IPS-18a (cell line): Measurements from ENCODE around the gene MTAP.

ENCODE experiments used
- H3K27ac ChIP-seq: one replicate; pipeline ENCODE4 v1.5.1; 2013; ENCODE audit warnings: low read length
- H3K27me3 ChIP-seq: one replicate; pipeline ENCODE4 v1.6.1; 2013; ENCODE audit warnings: mild to moderate bottlenecking, low read length; ENCODE audit not compliant: control insufficient read depth, insufficient read depth
- H3K36me3 ChIP-seq: one replicate; pipeline ENCODE4 v1.6.1; 2013; ENCODE audit warnings: low read depth, low read length; ENCODE audit not compliant: control insufficient read depth
- H3K4me1 ChIP-seq: one replicate; pipeline ENCODE4 v1.6.1; 2013; ENCODE audit warnings: low read depth, low read length; ENCODE audit not compliant: control insufficient read depth
- H3K4me3 ChIP-seq: one replicate; pipeline ENCODE4 v1.5.1; 2013; ENCODE audit warnings: low read length
- H3K9ac ChIP-seq: one replicate; pipeline ENCODE4 v1.6.1; 2013; ENCODE audit warnings: mild to moderate bottlenecking, low read length, moderate library complexity
- H3K9me3 ChIP-seq: one replicate; pipeline ENCODE4 v1.6.1; 2013; ENCODE audit warnings: low read depth, low read length; ENCODE audit not compliant: control insufficient read depth

The MTAP gene

GRCh38 chr9:21830589-21830988 lies 28.2 kb downstream of the MTAP start:
- Histone ChIP-seq H3K4me1 (no peaks in the 10 kb centered on the region), H3K27me3 (no peaks in the 10 kb centered on the region), H3K36me3 (peaks cover 86% of the 10 kb centered on the region), H3K27ac (no peak overlapping the region), H3K9ac (no peak overlapping the region), H3K4me3 (no peak overlapping the region), H3K9me3 (no peaks in the 10 kb centered on the region)

GRCh38 chr9:21831841-21832509 lies 29.5 kb downstream of the MTAP start:
- Histone ChIP-seq H3K27ac (no peak overlapping the region), H3K4me3 (no peak overlapping the region), H3K36me3 (peaks cover 83% of the 10 kb centered on the region), H3K4me1 (no peaks in the 10 kb centered on the region), H3K27me3 (no peaks in the 10 kb centered on the region), H3K9me3 (no peaks in the 10 kb centered on the region), H3K9ac (no peak overlapping the region)

GRCh38 chr9:21833090-21833801 lies 30.8 kb downstream of the MTAP start:
- Histone ChIP-seq H3K27me3 (no peaks in the 10 kb centered on the region), H3K9ac (no peak overlapping the region), H3K27ac (no peak overlapping the region), H3K4me1 (no peaks in the 10 kb centered on the region), H3K36me3 (peaks cover 83% of the 10 kb centered on the region), H3K9me3 (no peaks in the 10 kb centered on the region), H3K4me3 (no peak overlapping the region)

GRCh38 chr9:21835121-21835520 lies 32.7 kb downstream of the MTAP start:
- H3K4me1 ChIP-seq = no peaks in the 10 kb centered on the region
- H3K27ac ChIP-seq = no peak overlapping the region
- H3K36me3 ChIP-seq = peaks cover 79% of the 10 kb centered on the region
- no peaks in the 10 kb centered on the region for H3K9me3 ChIP-seq
- no peaks in the 10 kb centered on the region for H3K27me3 ChIP-seq
- no peak overlapping the region for H3K9ac ChIP-seq
- no peak overlapping the region for H3K4me3 ChIP-seq

- Histone ChIP-seq H3K27ac (no peak overlapping the region), H3K9me3 (peaks cover 3% of the 10 kb centered on the region), H3K36me3 (peaks cover 77% of the 10 kb centered on the region), H3K27me3 (no peaks in the 10 kb centered on the region), H3K4me3 (no peak overlapping the region), H3K9ac (no peak overlapping the region), H3K4me1 (no peaks in the 10 kb centered on the region)
Measured at GRCh38 chr9:21836437-21837161, 34.2 kb downstream of the MTAP start.

GRCh38 chr9:21837501-21837900 lies 35.1 kb downstream of the MTAP start:
- H3K4me3 ChIP-seq = no peak overlapping the region
- H3K27ac ChIP-seq = no peak overlapping the region
- no peak overlapping the region for H3K9ac ChIP-seq
- H3K36me3 ChIP-seq = peaks cover 76% of the 10 kb centered on the region
- H3K9me3 ChIP-seq = peaks cover 7% of the 10 kb centered on the region
- no peaks in the 10 kb centered on the region for H3K27me3 ChIP-seq
- no peaks in the 10 kb centered on the region for H3K4me1 ChIP-seq

GRCh38 chr9:21840647-21841046 lies 38.2 kb downstream of the MTAP start:
- H3K27ac ChIP-seq = no peak overlapping the region
- peaks cover 48% of the 10 kb centered on the region for H3K36me3 ChIP-seq
- H3K4me3 ChIP-seq = no peak overlapping the region
- no peaks in the 10 kb centered on the region for H3K4me1 ChIP-seq
- H3K9me3 ChIP-seq = peaks cover 7% of the 10 kb centered on the region
- no peak overlapping the region for H3K9ac ChIP-seq
- no peaks in the 10 kb centered on the region for H3K27me3 ChIP-seq

GRCh38 chr9:21841133-21841532 lies 38.7 kb downstream of the MTAP start:
- Histone ChIP-seq H3K9ac (no peak overlapping the region), H3K36me3 (peaks cover 47% of the 10 kb centered on the region), H3K27ac (no peak overlapping the region), H3K27me3 (no peaks in the 10 kb centered on the region), H3K4me3 (no peak overlapping the region), H3K9me3 (peaks cover 10% of the 10 kb centered on the region), H3K4me1 (no peaks in the 10 kb centered on the region)

GRCh38 chr9:21848615-21849014 lies 46.2 kb downstream of the MTAP start:
- Histone ChIP-seq H3K4me3 (no peak overlapping the region), H3K9me3 (peaks cover 3% of the 10 kb centered on the region), H3K9ac (no peak overlapping the region), H3K27ac (no peak overlapping the region), H3K36me3 (peaks cover 7% of the 10 kb centered on the region), H3K27me3 (no peaks in the 10 kb centered on the region), H3K4me1 (no peaks in the 10 kb centered on the region)

- H3K9me3 ChIP-seq = no peaks in the 10 kb centered on the region
- H3K27ac ChIP-seq = no peak overlapping the region
- H3K27me3 ChIP-seq = no peaks in the 10 kb centered on the region
- no peak overlapping the region for H3K9ac ChIP-seq
- H3K36me3 ChIP-seq = peaks cover 48% of the 10 kb centered on the region
- H3K4me3 ChIP-seq = no peak overlapping the region
- H3K4me1 ChIP-seq = no peaks in the 10 kb centered on the region
Measured at GRCh38 chr9:21852754-21853153, 50.3 kb downstream of the MTAP start.

GRCh38 chr9:21853414-21853813 lies 51.0 kb downstream of the MTAP start:
- Histone ChIP-seq H3K36me3 (peaks cover 54% of the 10 kb centered on the region), H3K27ac (no peak overlapping the region), H3K9me3 (no peaks in the 10 kb centered on the region), H3K9ac (no peak overlapping the region), H3K4me1 (no peaks in the 10 kb centered on the region), H3K4me3 (no peak overlapping the region), H3K27me3 (no peaks in the 10 kb centered on the region)
